ACC112 (cell line): ENCODE data around the gene NOP10.
"Not testable (repeated sequence)": the region's sequence is repeated elsewhere in the genome, so short reads cannot be mapped to it uniquely, and the experiment has no call there.

Source experiments
- H2AFZ ChIP-seq: fragments of 200-600 bp; sonication (generic); one replicate; pipeline ENCODE4 v1.6.0; 2017; ENCODE audit warnings: antibody characterized with exemption, low read length; ENCODE audit not compliant: unreplicated experiment
- H3K27ac ChIP-seq: fragments of 200-600 bp; sonication (generic); 2 replicates; pipeline ENCODE4 v1.5.1; 2014; ENCODE audit warnings: low read depth, mild to moderate bottlenecking, antibody characterized with exemption, low read length, moderate library complexity
- H3K27me3 ChIP-seq: fragments of 200-600 bp; sonication (generic); 2 replicates; pipeline ENCODE4 v1.6.1; 2014; ENCODE audit warnings: mild to moderate bottlenecking, antibody characterized with exemption, low read length, moderate library complexity, mixed read lengths; ENCODE audit not compliant: insufficient read depth
- H3K36me3 ChIP-seq: fragments of 200-600 bp; sonication (generic); 2 replicates; pipeline ENCODE4 v1.6.1; 2016; ENCODE audit warnings: mild to moderate bottlenecking, antibody characterized with exemption, low read length, moderate library complexity, mixed read lengths; ENCODE audit not compliant: insufficient read depth
- H3K4me1 ChIP-seq: fragments of 200-600 bp; sonication (generic); one replicate; pipeline ENCODE4 v1.6.1; 2016; ENCODE audit warnings: low read length, mixed read lengths; ENCODE audit not compliant: insufficient read depth, unreplicated experiment, control insufficient read depth
- H3K4me3 ChIP-seq: fragments of 200-600 bp; sonication (generic); 2 replicates; pipeline ENCODE4 v1.5.1; 2014; ENCODE audit warnings: mild to moderate bottlenecking, low read depth, low read length
- H3K79me2 ChIP-seq: fragments of 200-600 bp; sonication (generic); one replicate; pipeline ENCODE4 v1.6.0; 2016; ENCODE audit warnings: low read length; ENCODE audit not compliant: control insufficient read depth, unreplicated experiment, insufficient read depth

NOP10 gene

DNA sequence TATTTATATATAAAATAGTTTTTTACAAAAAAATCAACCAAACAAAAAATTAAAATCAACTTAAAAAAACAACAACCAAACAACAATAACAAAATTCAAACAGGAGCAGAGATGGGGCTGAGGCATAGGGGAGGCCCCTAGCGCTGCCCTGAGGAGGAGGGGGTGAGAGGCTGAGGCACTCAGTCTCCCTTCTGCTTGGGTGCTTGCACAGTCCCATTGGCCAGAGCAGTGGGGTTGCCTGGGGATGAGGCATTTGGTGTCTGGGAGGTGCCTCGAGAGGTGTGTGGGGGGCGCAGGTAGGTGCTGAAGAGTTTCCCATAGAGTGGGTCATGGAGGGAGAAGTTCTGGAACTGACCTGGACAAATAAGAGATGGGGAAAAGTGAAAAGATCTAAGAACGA is 16.0 kb upstream of the NOP10 start:
- no peak overlapping the region for H3K4me3 ChIP-seq
- peaks cover 24% of the 10 kb centered on the region for H3K4me1 ChIP-seq
- no peak overlapping the region for H2AFZ ChIP-seq
- no peak overlapping the region for H3K27ac ChIP-seq
- H3K27me3 ChIP-seq: no peaks in the 10 kb centered on the region
- H3K36me3 ChIP-seq: peaks cover 4% of the 10 kb centered on the region; the same call in 1 of the 2 replicates
- no peaks in the 10 kb centered on the region for H3K79me2 ChIP-seq

DNA sequence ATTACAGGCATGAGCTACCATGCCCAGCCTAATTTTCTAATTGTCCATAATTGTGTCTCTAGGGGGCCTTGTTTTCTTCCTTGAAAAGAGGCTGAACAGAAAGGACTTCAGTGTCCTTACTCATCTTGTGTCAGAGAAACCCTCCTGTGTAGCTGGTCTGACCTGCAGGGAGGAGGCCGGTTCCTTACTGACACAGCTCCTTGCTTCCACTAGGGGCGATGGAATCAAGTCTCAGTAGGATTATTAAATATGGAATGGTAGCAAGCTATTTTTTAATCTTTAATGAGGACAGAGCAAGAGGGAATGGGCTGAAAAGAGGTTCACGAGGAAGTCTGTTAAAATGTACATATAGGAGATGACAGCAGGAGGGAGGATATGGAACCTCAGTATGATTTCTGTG is 15.4 kb upstream of the NOP10 start:
- Histone ChIP-seq H3K36me3 (peaks cover 4% of the 10 kb centered on the region; the same call in 1 of the 2 replicates), H3K4me3 (no peak overlapping the region), H3K27me3 (no peaks in the 10 kb centered on the region), H3K4me1 (peaks cover 24% of the 10 kb centered on the region), H3K27ac (no peak overlapping the region), H3K79me2 (no peaks in the 10 kb centered on the region), H2AFZ (no peak overlapping the region)

DNA sequence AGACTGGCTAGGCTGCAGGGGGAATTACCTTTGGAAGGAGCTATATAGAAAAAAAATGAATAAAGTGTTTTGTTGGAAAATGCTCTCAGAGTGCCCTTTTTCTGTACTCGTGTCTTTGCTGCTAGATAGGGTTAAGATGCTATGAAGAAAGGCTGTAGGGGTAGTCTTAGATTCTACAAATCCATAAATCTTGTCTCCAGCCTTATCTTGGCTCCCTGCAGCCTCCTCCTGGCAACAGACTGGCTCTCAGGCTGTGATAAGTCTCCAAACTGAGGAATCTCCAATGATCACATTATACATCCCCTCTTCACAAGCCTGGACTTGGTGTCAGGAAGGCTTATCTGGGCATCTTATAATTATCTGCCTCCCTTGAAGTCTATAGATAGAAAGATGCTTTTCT is 14.7 kb upstream of the NOP10 start:
- H3K4me3 ChIP-seq: no peak overlapping the region
- no peak overlapping the region for H2AFZ ChIP-seq
- H3K27me3 ChIP-seq: no peaks in the 10 kb centered on the region
- peaks cover 21% of the 10 kb centered on the region for H3K4me1 ChIP-seq
- peaks cover 4% of the 10 kb centered on the region; the same call in 1 of the 2 replicates for H3K36me3 ChIP-seq
- H3K79me2 ChIP-seq: no peaks in the 10 kb centered on the region
- no peak overlapping the region for H3K27ac ChIP-seq

DNA sequence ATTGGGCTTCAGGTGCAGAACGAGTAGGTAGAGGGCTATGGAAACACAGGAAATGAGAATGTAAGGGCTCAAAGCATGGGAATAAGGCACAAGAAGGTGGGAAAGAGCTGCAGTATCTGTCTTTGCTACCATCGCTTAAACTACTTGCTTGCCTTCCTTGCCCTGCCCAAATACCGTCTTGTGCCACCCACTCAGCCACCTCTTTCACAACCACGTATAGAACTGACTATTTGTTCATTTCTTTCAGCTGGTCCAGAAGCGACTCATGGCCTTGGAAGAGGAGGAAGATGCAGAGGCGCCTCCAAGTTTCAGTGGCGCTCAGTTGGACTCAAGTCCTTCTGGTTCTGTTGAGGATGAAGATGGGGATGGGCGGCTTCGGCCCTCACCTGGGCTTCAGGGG is 12.3 kb upstream of the NOP10 start:
- no peak overlapping the region for H3K4me3 ChIP-seq
- peaks cover 7% of the 10 kb centered on the region for H3K4me1 ChIP-seq
- no peaks in the 10 kb centered on the region for H3K27me3 ChIP-seq
- no peaks in the 10 kb centered on the region for H3K79me2 ChIP-seq
- H3K27ac ChIP-seq: no peak overlapping the region
- no peak overlapping the region for H2AFZ ChIP-seq
- H3K36me3 ChIP-seq: peaks cover 4% of the 10 kb centered on the region; the same call in 1 of the 2 replicates

DNA sequence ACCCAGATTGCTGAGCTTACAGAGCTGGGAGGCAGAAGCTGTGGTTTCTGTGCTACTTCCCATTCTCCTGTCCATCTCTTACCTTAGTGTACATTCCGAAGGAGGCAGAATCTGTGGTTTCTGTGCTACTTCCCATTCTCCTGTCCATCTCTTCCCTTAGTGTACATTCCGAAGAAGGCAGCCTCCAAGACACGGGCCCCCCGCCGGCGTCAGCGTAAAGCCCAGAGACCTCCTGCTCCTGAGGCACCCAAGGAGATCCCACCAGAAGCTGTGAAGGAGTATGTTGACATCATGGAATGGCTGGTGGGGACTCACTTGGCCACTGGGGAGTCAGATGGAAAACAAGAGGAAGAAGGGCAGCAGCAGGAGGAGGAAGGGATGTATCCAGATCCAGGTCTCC is 11.3 kb upstream of the NOP10 start:
- no peak overlapping the region for H2AFZ ChIP-seq
- no peak overlapping the region for H3K27ac ChIP-seq
- no peaks in the 10 kb centered on the region for H3K27me3 ChIP-seq
- peaks cover 4% of the 10 kb centered on the region; the same call in 1 of the 2 replicates for H3K36me3 ChIP-seq
- no peak overlapping the region for H3K4me3 ChIP-seq
- H3K79me2 ChIP-seq: no peaks in the 10 kb centered on the region
- H3K4me1 ChIP-seq: peaks cover 1% of the 10 kb centered on the region

DNA sequence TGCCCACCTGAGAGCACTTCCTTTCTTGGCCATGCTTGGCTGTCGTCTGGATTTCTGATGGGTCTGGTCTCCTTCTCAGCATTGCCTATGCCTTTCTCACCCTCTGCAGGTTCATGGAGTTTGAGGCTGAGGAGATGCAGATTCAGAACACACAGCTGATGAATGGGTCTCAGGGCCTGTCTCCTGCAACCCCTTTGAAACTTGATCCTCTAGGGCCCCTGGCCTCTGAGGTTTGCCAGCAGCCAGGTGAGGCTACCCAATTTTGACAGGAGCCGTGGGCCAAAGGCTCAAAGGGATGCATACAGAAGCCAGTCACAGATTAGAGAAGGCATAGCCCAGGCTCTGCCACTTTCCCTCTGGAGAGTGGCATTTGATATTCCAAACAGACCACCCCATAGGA is 10.7 kb upstream of the NOP10 start:
- Histone ChIP-seq H3K36me3 (peaks cover 4% of the 10 kb centered on the region; the same call in 1 of the 2 replicates), H3K4me3 (no peak overlapping the region), H2AFZ (no peak overlapping the region)

DNA sequence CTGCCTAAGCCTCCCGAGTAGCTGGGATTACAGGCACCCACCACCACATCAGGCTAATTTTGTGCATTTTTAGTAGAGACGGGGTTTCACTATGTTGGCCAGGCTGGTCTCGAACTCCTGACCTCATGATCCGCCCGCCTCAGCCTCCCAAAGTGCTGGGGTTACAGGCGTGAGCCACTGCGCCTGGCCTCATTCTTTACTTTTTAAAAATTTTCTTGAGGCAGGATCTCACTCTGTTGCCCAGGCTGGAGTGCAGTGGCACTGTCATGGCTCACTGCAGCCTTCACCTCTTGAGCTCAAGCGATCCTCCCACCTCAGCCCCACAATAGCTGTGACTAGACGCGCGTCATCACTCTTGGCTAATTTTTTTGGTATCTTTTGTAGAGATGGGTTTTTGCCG is 10.1 kb upstream of the NOP10 start:
- not testable (repeated sequence) for H2AFZ ChIP-seq, H3K36me3 ChIP-seq, H3K79me2 ChIP-seq, H3K27me3 ChIP-seq, H3K4me1 ChIP-seq, H3K4me3 ChIP-seq, H3K27ac ChIP-seq

More for the DNA sequence above, 10.7 kb upstream of the NOP10 start:
- no peaks in the 10 kb centered on the region for H3K79me2 ChIP-seq
- H3K27ac ChIP-seq: no peak overlapping the region
- H3K27me3 ChIP-seq: no peaks in the 10 kb centered on the region
- no peaks in the 10 kb centered on the region for H3K4me1 ChIP-seq

DNA sequence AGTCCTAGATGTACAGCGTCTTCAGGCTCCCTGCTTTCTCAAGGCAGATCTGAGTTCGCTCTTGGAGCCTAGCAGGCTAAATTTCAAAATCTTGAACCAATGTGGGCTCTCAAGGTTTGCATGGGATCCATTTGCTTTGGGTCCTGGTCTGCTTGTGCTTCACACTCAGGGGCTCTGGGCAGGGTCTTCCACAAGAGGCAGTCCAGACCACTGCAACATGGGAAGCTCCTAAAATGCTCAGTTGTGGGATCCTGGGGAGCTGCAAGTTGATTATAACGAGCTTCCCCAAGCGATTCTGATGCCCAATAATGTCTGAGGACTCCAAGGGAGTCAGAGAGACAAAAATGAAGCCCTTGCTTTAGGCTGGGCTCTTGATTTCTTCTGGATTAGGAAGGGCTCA is 6.8 kb upstream of the NOP10 start:
- Histone ChIP-seq H3K4me1 (no peaks in the 10 kb centered on the region), H3K36me3 (no peaks in the 10 kb centered on the region), H3K4me3 (no peak overlapping the region), H3K27me3 (no peaks in the 10 kb centered on the region), H3K79me2 (no peaks in the 10 kb centered on the region), H2AFZ (no peak overlapping the region), H3K27ac (no peak overlapping the region)

DNA sequence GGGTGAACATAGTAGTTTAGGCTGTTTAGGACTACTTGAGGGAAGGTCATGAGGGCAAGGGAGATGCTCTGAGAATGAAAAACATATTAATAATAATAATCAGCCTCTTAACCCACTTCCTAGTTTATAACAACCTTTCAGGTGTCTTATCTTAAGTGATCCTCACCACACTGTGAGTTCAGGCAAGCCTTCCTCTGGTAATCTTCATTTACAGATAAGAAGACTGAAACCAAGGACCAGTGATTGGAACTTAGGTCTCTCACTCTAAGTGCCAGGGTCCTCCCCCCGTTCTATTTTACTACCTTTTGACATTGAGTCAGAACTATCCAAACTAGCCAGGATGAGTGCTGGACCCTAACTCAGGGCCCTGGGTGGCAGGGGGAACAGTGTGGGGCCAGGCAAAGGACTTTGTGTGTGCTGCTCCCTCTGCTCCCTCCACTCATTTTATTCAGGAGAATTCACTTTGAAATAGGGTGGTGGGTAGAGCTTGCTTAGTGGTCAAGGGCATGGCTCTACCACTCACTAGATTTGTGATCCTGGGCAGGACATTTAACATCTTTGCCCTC is 5.9 kb upstream of the NOP10 start:
- Histone ChIP-seq H3K4me1 (no peaks in the 10 kb centered on the region), H2AFZ (no peak overlapping the region), H3K27me3 (no peaks in the 10 kb centered on the region), H3K36me3 (no peaks in the 10 kb centered on the region), H3K27ac (no peak overlapping the region), H3K79me2 (no peaks in the 10 kb centered on the region), H3K4me3 (no peak overlapping the region)

DNA sequence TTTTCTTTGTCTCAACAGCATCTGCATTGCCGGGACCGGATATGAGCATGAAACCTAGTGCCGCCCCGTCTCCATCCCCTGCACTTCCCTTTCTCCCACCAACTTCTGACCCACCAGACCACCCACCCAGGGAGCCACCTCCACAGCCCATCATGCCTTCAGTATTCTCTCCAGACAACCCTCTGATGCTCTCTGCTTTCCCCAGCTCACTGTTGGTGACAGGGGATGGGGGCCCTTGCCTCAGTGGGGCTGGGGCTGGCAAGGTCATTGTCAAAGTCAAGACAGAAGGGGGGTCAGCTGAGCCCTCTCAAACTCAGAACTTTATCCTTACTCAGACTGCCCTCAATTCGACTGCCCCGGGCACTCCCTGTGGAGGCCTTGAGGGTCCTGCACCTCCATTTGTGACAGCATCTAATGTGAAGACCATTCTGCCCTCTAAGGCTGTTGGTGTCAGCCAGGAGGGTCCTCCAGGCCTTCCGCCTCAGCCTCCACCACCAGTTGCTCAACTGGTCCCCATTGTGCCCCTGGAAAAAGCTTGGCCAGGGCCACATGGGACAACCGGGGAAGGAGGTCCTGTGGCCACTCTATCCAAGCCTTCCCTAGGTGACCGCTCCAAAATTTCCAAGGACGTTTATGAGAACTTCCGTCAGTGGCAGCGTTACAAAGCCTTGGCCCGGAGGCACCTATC is 5.2 kb upstream of the NOP10 start:
- Histone ChIP-seq H2AFZ (no peak overlapping the region), H3K4me1 (no peaks in the 10 kb centered on the region)

DNA sequence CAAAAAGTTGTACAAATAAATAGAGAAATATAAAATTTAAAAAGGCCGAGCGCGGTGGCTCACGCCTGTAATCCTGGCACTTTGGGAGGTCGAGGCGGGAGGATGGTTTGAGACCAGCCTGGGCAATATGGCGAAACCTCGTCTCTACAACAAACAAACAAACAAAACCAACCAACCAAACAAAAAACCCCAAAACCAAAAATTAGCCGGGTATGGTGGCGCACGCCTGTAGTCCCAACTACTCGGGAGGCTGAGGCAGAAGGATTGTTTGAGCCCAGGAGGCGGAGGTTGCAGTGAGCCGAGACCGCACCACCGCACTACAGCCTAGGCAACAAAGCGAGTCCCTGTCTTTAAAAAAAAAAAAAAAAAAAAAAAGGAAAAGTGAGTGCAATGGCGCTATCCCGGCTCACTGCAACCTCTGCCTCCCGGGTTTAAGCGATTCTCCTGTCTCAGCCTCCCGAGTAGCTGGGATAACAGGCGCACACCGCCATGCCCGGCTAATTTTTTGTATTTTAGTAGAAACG is 661 bp downstream of the NOP10 start:
- Histone ChIP-seq H2AFZ (peak overlapping the region; percentile 75), H3K27ac (peak overlapping the region; percentile 66), H3K4me1 (peaks cover 28% of the 10 kb centered on the region), H3K4me3 (peak overlapping the region; percentile 79), H3K79me2 (peaks cover 37% of the 10 kb centered on the region)
- H3K36me3 ChIP-seq, H3K27me3 ChIP-seq: not testable (repeated sequence)

More for the DNA sequence above, 5.2 kb upstream of the NOP10 start:
- no peaks in the 10 kb centered on the region for H3K36me3 ChIP-seq
- no peak overlapping the region for H3K27ac ChIP-seq
- H3K79me2 ChIP-seq: no peaks in the 10 kb centered on the region
- no peaks in the 10 kb centered on the region for H3K27me3 ChIP-seq
- no peak overlapping the region for H3K4me3 ChIP-seq
